CD4-positive, alpha-beta T cell treated with Interleukin-15 for 1 hour (primary cell): ENCODE data around the gene RPLP2.

ENCODE experiments used
- DNase-seq: peaks from one replicate; pipeline ENCODE4 v3.0.0-alpha.2; 2020

RPLP2 gene

GRCh38 chr11:792873-793272 is 16.9 kb upstream of the RPLP2 start:
- no peak for DNase-seq

GRCh38 chr11:793556-793955 is 16.2 kb upstream of the RPLP2 start:
- DNase-seq: no peak

GRCh38 chr11:794013-794765 is 15.6 kb upstream of the RPLP2 start:
- no peak for DNase-seq

GRCh38 chr11:794766-795633 is 14.8 kb upstream of the RPLP2 start:
- no peak for DNase-seq

GRCh38 chr11:795634-796564 is 13.9 kb upstream of the RPLP2 start:
- peak; percentile 82 for DNase-seq

- no peak for DNase-seq
These were observed 13.0 kb upstream of the RPLP2 start for GRCh38 chr11:796565-797295.

GRCh38 chr11:797296-798092 is 12.3 kb upstream of the RPLP2 start:
- peak; percentile 87 for DNase-seq

GRCh38 chr11:798093-798713 is 11.6 kb upstream of the RPLP2 start, which contains the start of gene SLC25A22:
SLC25A22 (minus strand) TSS chr11:798281; CDS start chr11:795006, 3,275 bp downstream.
- DNase-seq: peak; percentile 75

GRCh38 chr11:799641-800316 is 10.0 kb upstream of the RPLP2 start:
- DNase-seq: no peak

- DNase-seq: no peak
These were observed 9.3 kb upstream of the RPLP2 start for GRCh38 chr11:800473-800872.

- DNase-seq: no peak
These were observed 8.5 kb upstream of the RPLP2 start for GRCh38 chr11:801097-801780.

- no peak for DNase-seq
These were observed 7.6 kb upstream of the RPLP2 start for GRCh38 chr11:802018-802617.

GRCh38 chr11:802693-803466 is 6.9 kb upstream of the RPLP2 start:
- no peak for DNase-seq

- no peak for DNase-seq
These were observed 6.4 kb upstream of the RPLP2 start for GRCh38 chr11:803467-803742.

GRCh38 chr11:803770-804598 is 5.8 kb upstream of the RPLP2 start:
- no peak for DNase-seq

GRCh38 chr11:804599-804964 is 5.2 kb upstream of the RPLP2 start:
- no peak for DNase-seq

- no peak for DNase-seq
These were observed 1.1 kb upstream of the RPLP2 start for GRCh38 chr11:808427-809286.
